GM12865 (cell line): ENCODE measurements around the gene VGLL1.

ENCODE experiments used
- DNase-seq: peaks from one replicate; pipeline ENCODE4 v3.0.0; 2010; ENCODE audit warnings: low read depth
- H3K4me3 ChIP-seq: 2 replicates; pipeline ENCODE4 v1.5.1; 2011; ENCODE audit warnings: mild to moderate bottlenecking, low read depth, low read length, control low read depth
- CTCF ChIP-seq: IDR thresholded peaks from 2 replicates; pipeline ENCODE4 v1.5.1; 2011; ENCODE audit warnings: low read length, control low read depth, low read depth, inconsistent platforms; ENCODE audit not compliant: insufficient read depth; ENCODE audit errors: missing control alignments

The VGLL1 gene

GRCh38 chrX:136496186-136496763 lies 35.7 kb upstream of the VGLL1 start:
- peak overlapping the region; percentile 83 for H3K4me3 ChIP-seq
- peak; percentile 8 for DNase-seq
- TF ChIP-seq CTCF = no peak

GRCh38 chrX:136496764-136497555 lies 35.1 kb upstream of the VGLL1 start:
- DNase-seq = peak; percentile 92
- H3K4me3 ChIP-seq = peak overlapping the region; percentile 83
- TF ChIP-seq CTCF = no peak

- peak within 1 kb of the TSS; percentile 83 for H3K4me3 ChIP-seq
- TF ChIP-seq CTCF = no peak
- DNase-seq = no peak
Observed at GRCh38 chrX:136497556-136498052, 34.4 kb upstream of the VGLL1 start, which contains the start of gene HTATSF1. Gene HTATSF1, plus strand, starts transcription at chrX:136497592. Its CDS starts 93 bp downstream, at chrX:136497685.

- no peak overlapping the region for H3K4me3 ChIP-seq
- no peak for TF ChIP-seq CTCF
Observed at GRCh38 chrX:136519069-136519468, 12.9 kb upstream of the VGLL1 start.

GRCh38 chrX:136523770-136524169 lies 8.2 kb upstream of the VGLL1 start:
- DNase-seq = no peak
- no peak for TF ChIP-seq CTCF
- H3K4me3 ChIP-seq = no peak overlapping the region

More at GRCh38 chrX:136519069-136519468, 12.9 kb upstream of the VGLL1 start:
- DNase-seq = no peak

GRCh38 chrX:136525738-136526606 lies 6.0 kb upstream of the VGLL1 start:
- TF ChIP-seq CTCF = no peak
- DNase-seq = no peak
- H3K4me3 ChIP-seq = no peak overlapping the region
